Measurements from ENCODE around the gene GRM4.

The GRM4 gene

GRCh38 chr6:34142061-34142998, 3.6 kb downstream of the GRM4 start:
- peak in 1 of 2 experiments; percentile 38 for DNase-seq

GRCh38 chr6:34140075-34140474, 5.8 kb downstream of the GRM4 start:
- DNase-seq = no peak

- DNase-seq = no peak
Observed at GRCh38 chr6:34138914-34139510, 6.9 kb downstream of the GRM4 start.

- DNase-seq = no peak
Observed at GRCh38 chr6:34138191-34138590, 7.7 kb downstream of the GRM4 start.

DNA sequence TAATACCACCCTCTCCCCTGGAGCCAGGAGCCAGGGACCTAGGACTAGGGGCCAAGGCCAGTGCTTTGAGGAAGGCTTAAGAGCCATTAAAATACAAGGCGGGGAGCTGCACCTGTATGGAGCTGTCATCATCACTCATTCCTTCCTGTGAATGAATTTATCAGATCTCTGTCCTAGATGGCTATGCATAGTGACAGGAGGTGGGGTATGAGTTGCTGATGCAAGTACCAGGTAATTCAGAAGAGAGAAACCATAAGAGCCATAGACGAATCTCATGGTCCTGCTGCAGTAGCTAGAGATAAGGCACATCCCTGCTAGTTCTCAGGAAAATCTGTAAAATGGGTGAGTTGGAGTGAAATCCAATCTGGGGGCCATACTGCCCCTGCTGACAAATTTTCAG, 10.3 kb downstream of the GRM4 start:
- no peak for DNase-seq

GRCh38 chr6:34132486-34133185, 13.3 kb downstream of the GRM4 start:
- peak; percentile 38 to 46 for DNase-seq

DNA sequence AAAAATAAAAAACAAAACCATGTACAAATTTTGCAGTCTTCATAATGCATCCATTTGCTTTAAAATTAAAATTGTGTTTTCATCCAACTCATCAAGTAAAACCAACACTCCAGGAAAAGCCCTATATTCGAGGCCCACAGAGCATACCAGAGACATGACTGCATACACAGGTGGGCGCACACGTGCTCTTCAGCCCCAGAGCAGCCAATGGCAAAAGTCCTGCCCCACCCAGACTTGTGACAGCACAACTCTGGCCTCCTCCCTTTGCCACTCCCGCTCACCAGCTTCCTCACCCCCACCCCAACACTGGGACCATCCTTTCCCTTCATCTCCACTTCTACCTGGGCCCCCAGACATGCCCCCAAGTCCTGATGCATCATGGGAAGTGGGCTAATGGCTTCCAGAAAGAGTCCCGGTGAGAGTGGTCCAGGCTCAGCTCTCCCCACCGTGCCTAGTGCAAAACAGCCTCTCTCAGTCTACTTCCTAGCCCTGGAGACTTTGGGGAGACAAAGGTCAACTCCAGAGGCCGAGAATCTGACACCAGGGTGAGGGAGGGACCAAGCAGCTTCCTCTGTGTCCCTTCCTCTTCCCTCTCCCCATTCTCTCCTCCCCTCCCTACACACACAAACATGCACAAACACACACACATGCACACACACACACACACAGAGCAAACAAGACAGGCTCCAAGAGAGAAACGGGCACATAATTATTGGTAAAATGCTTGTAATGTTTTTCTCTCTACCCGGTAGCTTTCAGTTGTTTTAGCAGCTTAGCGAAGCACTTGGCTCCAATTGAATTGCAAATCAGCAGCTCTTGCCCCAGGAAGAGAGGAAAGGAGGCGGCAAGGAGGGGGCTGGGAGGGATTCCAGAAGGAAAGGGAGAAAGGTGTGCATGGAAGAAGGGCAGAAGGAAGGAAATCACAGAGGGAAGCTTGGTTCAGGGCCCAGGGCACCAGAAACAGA, 14.3 kb downstream of the GRM4 start:
- no peak for DNase-seq

- DNase-seq = no peak
Observed at GRCh38 chr6:34130862-34131261, 15.0 kb downstream of the GRM4 start.

DNA sequence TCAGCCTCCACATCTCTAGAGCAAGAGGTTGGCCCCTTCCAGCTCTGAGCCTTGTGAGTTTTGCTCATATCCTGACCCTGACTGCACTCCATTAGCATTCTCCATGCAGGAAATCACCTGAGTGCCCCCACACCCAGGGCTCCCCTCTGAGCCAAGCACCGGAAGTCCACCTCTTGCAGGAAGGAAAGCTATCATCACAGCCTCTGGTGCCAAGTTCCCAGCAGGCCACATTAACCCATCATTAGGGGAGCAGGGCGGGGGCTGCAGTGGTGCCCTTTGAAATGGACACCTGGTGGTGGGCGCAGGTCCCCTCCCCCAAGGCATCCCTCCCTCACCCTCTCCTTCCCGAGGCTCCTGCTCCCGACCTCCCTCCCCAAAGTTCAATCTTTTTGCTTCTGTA, 16.1 kb downstream of the GRM4 start:
- no peak for DNase-seq

GRCh38 chr6:34128045-34128444, 17.8 kb downstream of the GRM4 start:
- no peak for DNase-seq

GRCh38 chr6:34126419-34126818, 19.5 kb downstream of the GRM4 start:
- DNase-seq = no peak

DNA sequence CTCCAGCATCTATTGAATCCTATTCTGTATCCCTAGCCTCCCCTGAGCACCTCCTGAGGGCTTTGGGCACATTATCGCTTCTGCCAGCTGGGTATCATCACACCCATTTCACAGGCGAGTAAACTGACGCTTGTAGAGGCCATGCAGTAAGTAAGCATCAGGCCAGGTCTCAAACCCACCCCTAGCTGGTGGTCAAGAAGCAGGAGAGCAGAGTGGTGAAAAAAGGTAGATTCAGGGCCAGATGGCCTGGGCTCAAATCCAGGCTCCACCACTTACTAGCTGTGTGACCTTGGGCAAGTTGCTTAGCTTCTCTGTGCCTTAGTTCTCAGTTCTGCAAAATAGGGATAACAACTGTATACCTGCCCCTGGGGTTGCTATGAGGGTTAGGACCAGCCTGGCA, 19.9 kb downstream of the GRM4 start:
- no peak for DNase-seq

- no peak for DNase-seq
Observed at GRCh38 chr6:34120953-34121675, 24.8 kb downstream of the GRM4 start.

GRCh38 chr6:34115915-34116314, 30.0 kb downstream of the GRM4 start:
- DNase-seq = no peak

DNA sequence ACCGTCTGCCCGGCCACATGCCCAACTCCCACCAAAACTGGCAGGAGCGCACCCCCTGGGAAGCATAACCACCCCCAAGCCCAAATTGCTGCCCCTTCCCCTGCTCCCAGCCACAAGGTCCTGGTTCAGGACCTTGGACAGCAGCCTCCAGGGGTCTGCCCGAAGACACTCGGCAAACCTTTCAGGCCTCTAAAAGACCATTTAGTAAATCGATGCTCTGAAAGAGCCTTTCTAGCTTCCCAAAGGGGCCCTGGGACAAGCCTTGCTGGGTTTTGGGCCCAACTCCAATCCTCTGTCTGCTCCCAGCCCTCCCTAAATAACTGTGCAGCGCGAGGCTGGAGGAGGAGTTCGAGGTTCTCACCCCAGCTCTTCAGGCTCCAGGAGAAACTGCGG, 30.5 kb downstream of the GRM4 start:
- DNase-seq = peak in 1 of 2 experiments; percentile 26

DNA sequence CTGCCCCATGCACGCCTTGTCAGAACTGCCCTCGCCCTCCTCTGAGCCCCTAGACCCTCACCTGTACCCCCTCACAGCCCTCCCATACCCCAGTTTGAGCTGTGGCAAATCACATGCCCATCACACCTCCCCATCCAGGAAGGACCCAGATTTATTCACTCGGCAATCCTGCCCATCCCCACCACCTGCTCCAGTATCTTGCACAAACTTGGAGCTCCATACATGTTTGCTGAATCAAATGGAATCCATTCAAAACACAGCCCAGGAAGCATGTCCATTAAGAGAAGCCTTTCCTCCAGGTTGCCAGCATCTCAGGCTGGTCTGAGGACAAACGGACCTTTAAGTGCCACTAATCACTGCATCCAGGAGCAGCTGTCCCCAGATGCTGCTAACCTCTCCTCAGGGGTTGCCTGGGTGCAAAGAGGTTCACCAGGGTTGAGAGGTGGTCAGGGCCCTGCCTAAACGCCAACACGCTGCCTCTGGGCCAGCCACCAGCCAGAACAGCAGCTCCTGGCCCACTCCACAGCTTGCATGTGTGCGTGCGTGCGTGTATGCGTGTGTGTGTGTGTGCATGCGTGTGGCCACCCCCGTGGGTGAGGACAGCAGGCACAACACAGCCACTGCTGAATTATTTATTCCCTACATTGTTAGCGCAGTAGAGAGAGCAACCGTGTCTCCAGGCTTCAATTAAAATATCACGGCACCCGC, 31.0 kb downstream of the GRM4 start:
- no peak for DNase-seq

- no peak for DNase-seq
Observed at GRCh38 chr6:34113532-34113931, 32.4 kb downstream of the GRM4 start.

DNA sequence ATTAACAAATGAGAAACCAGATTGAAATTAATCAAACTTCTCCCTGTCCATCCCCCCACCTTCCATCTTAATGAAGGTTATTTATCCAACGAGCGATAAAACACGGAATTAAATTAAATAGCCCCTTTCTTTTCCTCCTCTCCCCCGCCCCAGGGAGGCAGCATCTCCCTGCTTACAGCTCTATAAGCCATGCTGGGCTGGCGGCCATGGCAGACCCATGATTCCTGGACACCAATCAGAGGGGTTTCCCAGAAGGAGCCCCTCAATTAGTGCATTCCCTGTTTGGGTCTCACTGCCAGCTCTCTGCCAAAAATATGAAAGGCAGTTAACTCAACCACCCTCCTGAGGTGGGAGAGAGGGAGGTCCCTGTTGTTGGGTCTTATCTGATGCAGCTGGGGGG, 33.8 kb downstream of the GRM4 start:
- no peak for DNase-seq

GRCh38 chr6:34110610-34111009, 35.3 kb downstream of the GRM4 start:
- no peak for DNase-seq

DNA sequence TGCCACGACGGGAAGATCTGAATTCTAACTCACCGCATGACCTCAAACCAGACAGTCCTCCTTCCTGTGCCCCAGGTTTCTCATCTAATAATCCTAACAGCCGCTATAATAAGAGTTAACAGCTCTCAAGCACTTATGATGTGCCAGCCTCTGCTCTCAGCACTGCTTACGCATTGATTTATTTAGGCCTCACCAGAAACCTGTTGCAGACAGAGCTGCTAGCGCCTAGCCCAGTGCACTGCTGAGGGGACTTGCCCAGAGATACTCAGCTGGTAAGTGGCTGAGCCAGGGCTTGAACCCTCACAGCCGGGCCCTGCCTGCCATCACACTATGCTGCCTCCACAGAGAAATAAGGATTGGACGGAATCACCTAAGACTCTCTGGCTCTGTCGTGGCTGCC, 37.7 kb downstream of the GRM4 start:
- DNase-seq = no peak

GRCh38 chr6:34106900-34107299, 39.0 kb downstream of the GRM4 start:
- no peak for DNase-seq
